Keratinocyte (primary cell): ENCODE measurements around the gene GRAMD1B. TPM values are rescaled to one million over a fixed set of nuclear protein-coding genes. Genes with fewer than 3 reads are reported as not detected.

Source experiments
- DNase-seq: peaks from one replicate; pipeline ENCODE4 v3.0.0-alpha.2; 2011; ENCODE audit warnings: low read depth, missing footprints, low spot score
- FAIRE-seq: peaks from 2 replicates; lab custom pipeline; 2011; peaks lifted over from hg19 to GRCh38; lab: Jason Lieb, UNC
- H2AFZ ChIP-seq: 2 replicates; pipeline ENCODE4 v1.6.0; 2012; ENCODE audit warnings: low read length, control low read depth, inconsistent platforms; ENCODE audit not compliant: control insufficient read depth
- H3K27ac ChIP-seq: 2 replicates; pipeline ENCODE4 v1.5.1; 2011; ENCODE audit warnings: low read length; ENCODE audit not compliant: control insufficient read depth, insufficient read depth
- H3K27me3 ChIP-seq: 3 replicates; pipeline ENCODE4 v1.6.0; 2011; ENCODE audit warnings: low read length; ENCODE audit not compliant: control insufficient read depth, insufficient read depth; ENCODE audit errors: extremely low read depth
- H3K36me3 ChIP-seq, 2 experiments: 2 replicates in 1 of 2; 3 replicates in 1 of 2; pipeline ENCODE4 v1.5.1; 2011; ENCODE audit warnings: low read length in 2 of 2, mild to moderate bottlenecking in 1 of 2; ENCODE audit not compliant: control insufficient read depth in 2 of 2, insufficient read depth in 2 of 2; ENCODE audit errors: extremely low read depth in 1 of 2
- H3K4me1 ChIP-seq: 3 replicates; pipeline ENCODE4 v1.5.1; 2011; ENCODE audit warnings: low read length; ENCODE audit not compliant: control insufficient read depth, insufficient read depth; ENCODE audit errors: extremely low read depth
- H3K4me2 ChIP-seq: 3 replicates; pipeline ENCODE4 v1.6.0; 2011; ENCODE audit warnings: low read depth, low read length; ENCODE audit not compliant: control insufficient read depth, insufficient read depth; ENCODE audit errors: extremely low read depth
- H3K4me3 ChIP-seq, 3 experiments: fragments of 200-600 bp in 1 of 3; sonication (generic) in 1 of 3; 2 replicates in 2 of 3; 3 replicates in 1 of 3; pipeline ENCODE4 v1.5.1; 2011 to 2016; ENCODE audit warnings: low read length in 3 of 3, mild to moderate bottlenecking in 3 of 3, control low read depth in 2 of 3, inconsistent platforms in 1 of 3, low read depth in 1 of 3, mixed read lengths in 1 of 3, mixed run types in 1 of 3, moderate library complexity in 1 of 3; ENCODE audit not compliant: control insufficient read depth in 2 of 3, insufficient read depth in 2 of 3; ENCODE audit errors: extremely low read depth in 1 of 3
- H3K79me2 ChIP-seq: 2 replicates; pipeline ENCODE4 v1.6.0; 2012; ENCODE audit warnings: low read length; ENCODE audit not compliant: control insufficient read depth, insufficient read depth
- H3K9ac ChIP-seq: 3 replicates; pipeline ENCODE4 v1.6.0; 2011; ENCODE audit warnings: low read length; ENCODE audit not compliant: control insufficient read depth, insufficient read depth; ENCODE audit errors: extremely low read depth
- H3K9me1 ChIP-seq: 3 replicates; pipeline ENCODE4 v1.6.0; 2011; ENCODE audit warnings: low read length; ENCODE audit not compliant: control insufficient read depth, insufficient read depth; ENCODE audit errors: extremely low read depth
- H3K9me3 ChIP-seq: 2 replicates; pipeline ENCODE4 v1.5.1; 2012; ENCODE audit warnings: low read depth, low read length; ENCODE audit not compliant: control insufficient read depth
- H4K20me1 ChIP-seq: 3 replicates; pipeline ENCODE4 v1.6.0; 2011; ENCODE audit warnings: low read length; ENCODE audit not compliant: control insufficient read depth, insufficient read depth; ENCODE audit errors: extremely low read depth
- CTCF ChIP-seq, 3 experiments: IDR thresholded peaks in 1 of 3; conservative IDR thresholded peaks in 1 of 3; optimal IDR thresholded peaks in 1 of 3; 2 replicates in 2 of 3; 3 replicates in 1 of 3; pipeline versions ENCODE3 to v1.5.1; 2011; ENCODE audit warnings: low read length in 3 of 3, mild to moderate bottlenecking in 3 of 3, moderate library complexity in 2 of 3, control low read depth in 1 of 3, inconsistent platforms in 1 of 3; ENCODE audit not compliant: insufficient read depth in 2 of 3; ENCODE audit errors: extremely low read depth in 1 of 3
- EZH2 ChIP-seq: IDR thresholded peaks from one replicate; pipeline ENCODE4 v1.6.1; 2012; ENCODE audit warnings: inconsistent platforms, mild to moderate bottlenecking, low read length, moderate library complexity
- dilution Hi-C: fragments of 300-500 bp; cut with MboI; formaldehyde crosslinking; loops from one replicate; pipeline ENCODE4 v1.7.0; 2020; ENCODE audit warnings: low sequenced_read_pairs; ENCODE audit not compliant: extremely low pct_ligation_motif_present
- polyA plus RNA-seq, 5 experiments: library from polyadenylated mRNA; depleted of rRNA in 3 of 5; stranded (reverse) in 3 of 5; stranded (forward) in 1 of 5; unstranded in 1 of 5; fragments of >200 nt; gene quantifications; 1 replicate in 1 of 5; 2 replicates in 3 of 5; 3 replicates in 1 of 5; pipeline versions ENCODE4 v1.2.1 to v1.2.3, GENCODE V29; 2011 to 2012; ENCODE audit warnings: missing spikeins in 2 of 5, low read depth in 1 of 5, low replicate concordance in 1 of 5

Gene GRAMD1B
- polyA plus RNA-seq, 1 donor (not counting 4 experiments of a cell fraction or from before 2014, with no cell fraction given): 0.04 TPM

- Histone ChIP-seq H3K36me3 (no peaks in the 10 kb centered on the region), H4K20me1 (no peaks in the 10 kb centered on the region), H3K9me3 (no peaks in the 10 kb centered on the region), H3K4me3 (no peak overlapping the region), H3K79me2 (no peaks in the 10 kb centered on the region), H3K9me1 (no peaks in the 10 kb centered on the region), H2AFZ (no peak overlapping the region), H3K27ac (no peak overlapping the region), H3K27me3 (no peaks in the 10 kb centered on the region), H3K9ac (no peak overlapping the region), H3K4me2 (no peak overlapping the region), H3K4me1 (peaks cover 12% of the 10 kb centered on the region)
- dilution Hi-C loops: no loop called here
- TF ChIP-seq EZH2 (no peak), CTCF (optimal IDR thresholded peaks at IDR 0.05 in 1 of 3, IDR thresholded peaks at IDR 0.05 in 1 of 3, conservative IDR thresholded peaks at IDR 0.05 in 1 of 3; ENCODE audit: extremely low read depth in 1 of 3, insufficient read depth in 2 of 3, low read length in 3 of 3) (no peak)
- no peak for DNase-seq
- no peak for FAIRE-seq
Measured at GRCh38 chr11:123481640-123482039, 51.6 kb downstream of the GRAMD1B start.

- no peak overlapping the region for H2AFZ ChIP-seq
- no peak overlapping the region for H3K4me3 ChIP-seq
- H3K4me2 ChIP-seq: no peak overlapping the region
- TF ChIP-seq EZH2: no peak
- TF ChIP-seq CTCF (optimal IDR thresholded peaks at IDR 0.05 in 1 of 3, IDR thresholded peaks at IDR 0.05 in 1 of 3, conservative IDR thresholded peaks at IDR 0.05 in 1 of 3; ENCODE audit: extremely low read depth in 1 of 3, insufficient read depth in 2 of 3, low read length in 3 of 3): no peak
- no peak for FAIRE-seq
- no peaks in the 10 kb centered on the region for H4K20me1 ChIP-seq
- H3K27ac ChIP-seq: no peak overlapping the region
- no peak for DNase-seq
- no peaks in the 10 kb centered on the region for H3K79me2 ChIP-seq
- dilution Hi-C loops: no loop called here
- H3K27me3 ChIP-seq: no peaks in the 10 kb centered on the region
- H3K9me1 ChIP-seq: no peaks in the 10 kb centered on the region
- no peak overlapping the region for H3K9ac ChIP-seq
- no peaks in the 10 kb centered on the region for H3K36me3 ChIP-seq
- peaks cover 12% of the 10 kb centered on the region for H3K4me1 ChIP-seq
- no peaks in the 10 kb centered on the region for H3K9me3 ChIP-seq
Measured at GRCh38 chr11:123482218-123482617, 52.1 kb downstream of the GRAMD1B start.
